Osteoblast (primary cell): ENCODE measurements around the gene INO80C. TPM values are rescaled to one million over a fixed set of nuclear protein-coding genes. Genes with fewer than 3 reads are reported as not detected.

Experiments used
- DNase-seq: peaks from one replicate; pipeline ENCODE4 v3.0.0; 2011; ENCODE audit warnings: low spot score, mixed read lengths; ENCODE audit not compliant: insufficient read length; ENCODE audit errors: missing footprints
- H2AFZ ChIP-seq: 2 replicates; pipeline ENCODE4 v1.6.0; 2011; ENCODE audit warnings: mild to moderate bottlenecking, low read length
- H3K27ac ChIP-seq: 2 replicates; pipeline ENCODE4 v1.5.1; 2011; ENCODE audit warnings: mild to moderate bottlenecking, low read depth, low read length, moderate library complexity
- H3K27me3 ChIP-seq: 2 replicates; pipeline ENCODE4 v1.6.0; 2012; ENCODE audit warnings: mild to moderate bottlenecking, control low read depth, inconsistent platforms, low read length, moderate library complexity; ENCODE audit not compliant: insufficient read depth
- H3K36me3 ChIP-seq: 2 replicates; pipeline ENCODE4 v1.5.1; 2011; ENCODE audit warnings: mild to moderate bottlenecking, low read length, control low read depth, moderate library complexity; ENCODE audit not compliant: insufficient read depth
- H3K4me1 ChIP-seq: 2 replicates; pipeline ENCODE4 v1.5.1; 2011; ENCODE audit warnings: mild to moderate bottlenecking, low read length, control low read depth, moderate library complexity; ENCODE audit not compliant: insufficient read depth
- H3K4me2 ChIP-seq: 2 replicates; pipeline ENCODE4 v1.6.0; 2011; ENCODE audit warnings: mild to moderate bottlenecking, low read length; ENCODE audit not compliant: insufficient read depth
- H3K4me3 ChIP-seq: fragments of 200-600 bp; sonication (generic); 3 replicates; pipeline ENCODE4 v1.5.1; 2012; ENCODE audit warnings: mild to moderate bottlenecking, low read length, inconsistent platforms; ENCODE audit not compliant: insufficient read depth
- H3K79me2 ChIP-seq: 2 replicates; pipeline ENCODE4 v1.6.0; 2012; ENCODE audit warnings: mild to moderate bottlenecking, low read length, control low read depth, inconsistent platforms; ENCODE audit not compliant: insufficient read depth
- H3K9me3 ChIP-seq: 2 replicates; pipeline ENCODE4 v1.5.1; 2011; ENCODE audit warnings: low read depth, low read length, control low read depth
- H4K20me1 ChIP-seq: 2 replicates; pipeline ENCODE4 v1.6.0; 2012; ENCODE audit warnings: mild to moderate bottlenecking, low read length, control low read depth; ENCODE audit not compliant: insufficient read depth
- total RNA-seq: library from RNA; depleted of rRNA; stranded (reverse); fragments of >200 nt; gene quantifications from 2 replicates; pipeline ENCODE4 v1.2.3, GENCODE V29; 2012
- TF ChIP-seq, protein P1 (sequence below): IDR thresholded peaks from 2 replicates; pipeline ENCODE4 v1.5.1; 2011; ENCODE audit warnings: mild to moderate bottlenecking, low read depth, low read length, moderate library complexity; ENCODE audit errors: extremely low read depth

INO80C gene
- total RNA-seq, 1 donor, result 9.0 TPM

GRCh38 chr18:35431374-35431741 is 66.4 kb downstream of the INO80C start:
- H3K79me2 ChIP-seq, result no peaks in the 10 kb centered on the region
- no peak for DNase-seq
- no peaks in the 10 kb centered on the region for H3K9me3 ChIP-seq
- TF ChIP-seq, protein P1, sequence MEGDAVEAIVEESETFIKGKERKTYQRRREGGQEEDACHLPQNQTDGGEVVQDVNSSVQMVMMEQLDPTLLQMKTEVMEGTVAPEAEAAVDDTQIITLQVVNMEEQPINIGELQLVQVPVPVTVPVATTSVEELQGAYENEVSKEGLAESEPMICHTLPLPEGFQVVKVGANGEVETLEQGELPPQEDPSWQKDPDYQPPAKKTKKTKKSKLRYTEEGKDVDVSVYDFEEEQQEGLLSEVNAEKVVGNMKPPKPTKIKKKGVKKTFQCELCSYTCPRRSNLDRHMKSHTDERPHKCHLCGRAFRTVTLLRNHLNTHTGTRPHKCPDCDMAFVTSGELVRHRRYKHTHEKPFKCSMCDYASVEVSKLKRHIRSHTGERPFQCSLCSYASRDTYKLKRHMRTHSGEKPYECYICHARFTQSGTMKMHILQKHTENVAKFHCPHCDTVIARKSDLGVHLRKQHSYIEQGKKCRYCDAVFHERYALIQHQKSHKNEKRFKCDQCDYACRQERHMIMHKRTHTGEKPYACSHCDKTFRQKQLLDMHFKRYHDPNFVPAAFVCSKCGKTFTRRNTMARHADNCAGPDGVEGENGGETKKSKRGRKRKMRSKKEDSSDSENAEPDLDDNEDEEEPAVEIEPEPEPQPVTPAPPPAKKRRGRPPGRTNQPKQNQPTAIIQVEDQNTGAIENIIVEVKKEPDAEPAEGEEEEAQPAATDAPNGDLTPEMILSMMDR, result no peak
- H4K20me1 ChIP-seq, result no peaks in the 10 kb centered on the region
- H2AFZ ChIP-seq, result no peak overlapping the region
- no peaks in the 10 kb centered on the region for H3K36me3 ChIP-seq
- H3K27me3 ChIP-seq, result no peaks in the 10 kb centered on the region
- no peak overlapping the region for H3K4me3 ChIP-seq
- H3K4me2 ChIP-seq, result no peak overlapping the region
- peak overlapping the region; percentile 88 for H3K27ac ChIP-seq
- H3K4me1 ChIP-seq, result peaks cover 49% of the 10 kb centered on the region

GRCh38 chr18:35430721-35431373 is 66.9 kb downstream of the INO80C start:
- Histone ChIP-seq H3K9me3 (no peaks in the 10 kb centered on the region), H4K20me1 (no peaks in the 10 kb centered on the region), H3K27ac (peak overlapping the region; percentile 88), H3K79me2 (no peaks in the 10 kb centered on the region), H3K4me1 (peaks cover 47% of the 10 kb centered on the region), H3K36me3 (no peaks in the 10 kb centered on the region), H2AFZ (no peak overlapping the region), H3K4me2 (no peak overlapping the region), H3K27me3 (no peaks in the 10 kb centered on the region), H3K4me3 (no peak overlapping the region)
- DNase-seq, result no peak
- TF ChIP-seq, protein P1, result peak; percentile 16

- Histone ChIP-seq H3K36me3 (no peaks in the 10 kb centered on the region), H2AFZ (no peak overlapping the region), H3K4me2 (no peak overlapping the region), H3K27me3 (no peaks in the 10 kb centered on the region), H3K9me3 (no peaks in the 10 kb centered on the region), H3K27ac (no peak overlapping the region), H3K4me1 (peaks cover 22% of the 10 kb centered on the region), H3K4me3 (no peak overlapping the region), H4K20me1 (no peaks in the 10 kb centered on the region), H3K79me2 (no peaks in the 10 kb centered on the region)
- DNase-seq, result no peak
- TF ChIP-seq, protein P1, result no peak
Observed at GRCh38 chr18:35426786-35427185, 71.0 kb downstream of the INO80C start.

DNA sequence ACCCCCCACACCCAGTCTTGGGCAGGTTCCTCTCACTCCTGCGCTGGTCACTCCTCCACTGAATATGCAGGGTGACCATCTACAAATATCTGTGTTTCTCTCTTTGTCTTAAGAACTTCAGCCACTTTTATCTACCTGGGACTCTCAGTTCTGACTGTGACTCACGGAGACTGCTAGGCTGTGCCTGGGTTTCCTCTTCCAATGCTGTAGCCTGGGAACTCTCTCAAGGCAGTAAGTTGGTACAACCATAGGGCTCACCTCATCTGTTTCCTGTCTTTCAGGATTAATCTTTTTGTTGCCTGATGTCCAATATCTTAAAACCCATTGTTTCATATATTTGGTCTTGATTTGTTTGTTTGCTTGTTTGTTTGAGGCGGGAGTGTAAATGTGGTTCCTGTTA is 73.4 kb downstream of the INO80C start:
- no peaks in the 10 kb centered on the region for H3K27me3 ChIP-seq
- H3K4me2 ChIP-seq, result no peak overlapping the region
- TF ChIP-seq, protein P1, result no peak
- H3K4me1 ChIP-seq, result peaks cover 3% of the 10 kb centered on the region
- H2AFZ ChIP-seq, result no peak overlapping the region
- H3K36me3 ChIP-seq, result no peaks in the 10 kb centered on the region
- no peaks in the 10 kb centered on the region for H4K20me1 ChIP-seq
- no peaks in the 10 kb centered on the region for H3K79me2 ChIP-seq
- no peak overlapping the region for H3K4me3 ChIP-seq
- H3K27ac ChIP-seq, result no peak overlapping the region
- no peaks in the 10 kb centered on the region for H3K9me3 ChIP-seq
- DNase-seq, result no peak
